A549 (cell line): Measurements from ENCODE around the gene MAP1LC3B2. TPM values are rescaled to one million over a fixed set of nuclear protein-coding genes. Genes with fewer than 3 reads are reported as not detected.

Experiments
- ATAC-seq, 2 experiments: fragments of 200-7000 bp in 1 of 2; fragments of >200 bp in 1 of 2; cut with Nextera tagmentation in 1 of 2; cut with Tn5 transposase in 1 of 2; 3 replicates each; pipeline versions ENCODE4 v1.8.0 to v1.9.1; 2018 to 2020; ENCODE audit warnings: mild to moderate bottlenecking in 1 of 2, moderate library complexity in 1 of 2
- CTCF ChIA-PET: fragments of 300-600 bp; sonication (Branson Sonifier 250); formaldehyde crosslinking; extraction: SDS; loops from one replicate; lab custom pipeline; 2021; ENCODE audit warnings: antibody characterized with exemption, inconsistent platforms; lab: Yijun Ruan, JAX
- POLR2A ChIA-PET: fragments of 350-600 bp; formaldehyde crosslinking; extraction: SDS; loops from one replicate; lab custom pipeline; 2021; ENCODE audit warnings: antibody characterized with exemption, inconsistent platforms; lab: Yijun Ruan, JAX
- DNase-seq, 2 experiments: peaks; one replicate each; pipeline versions ENCODE4 v3.0.0 to v3.0.0-alpha.2; 2011 to 2016; ENCODE audit warnings: low read depth in 1 of 2, low spot score in 1 of 2
- FAIRE-seq: peaks from 2 replicates; lab custom pipeline; 2011; peaks lifted over from hg19 to GRCh38; lab: Jason Lieb, UNC
- H3K27ac ChIP-seq, 2 experiments: fragments of >200 bp; sonication (Bioruptor Twin); formaldehyde crosslinking; 3 replicates each; pipeline ENCODE4 v1.5.1; 2016 to 2017
- H3K4me1 ChIP-seq: fragments of >200 bp; sonication (Bioruptor Twin); formaldehyde crosslinking; 3 replicates; pipeline ENCODE4 v1.6.1; 2016
- H3K4me2 ChIP-seq: fragments of >200 bp; sonication (Bioruptor Twin); formaldehyde crosslinking; 3 replicates; pipeline ENCODE4 v1.6.1; 2016
- H3K4me3 ChIP-seq: fragments of >200 bp; sonication (Bioruptor Twin); formaldehyde crosslinking; 3 replicates; pipeline ENCODE4 v1.5.1; 2016
- H3K9me3 ChIP-seq: fragments of >200 bp; sonication (Bioruptor Twin); formaldehyde crosslinking; 3 replicates; pipeline ENCODE4 v1.6.1; 2016
- BHLHE40 ChIP-seq: IDR thresholded peaks from 2 replicates; pipeline ENCODE4 v1.6.1; 2012; ENCODE audit warnings: low read depth, low read length, inconsistent platforms
- CBX2 ChIP-seq: fragments of 200-600 bp; sonication (generic); IDR thresholded peaks from 2 replicates; pipeline ENCODE4 v1.6.1; 2016; ENCODE audit warnings: low read depth, mild to moderate bottlenecking, borderline replicate concordance
- CBX8 ChIP-seq: fragments of 200-600 bp; sonication (generic); IDR thresholded peaks from 2 replicates; pipeline ENCODE4 v1.6.1; 2016
- CEBPB ChIP-seq, 2 experiments: fragments of >200 bp in 1 of 2; sonication (Bioruptor Twin) in 1 of 2; formaldehyde crosslinking in 1 of 2; IDR thresholded peaks; 2 replicates each; pipeline ENCODE4 v1.6.1; 2012 to 2016
- CHD2 ChIP-seq: fragments of 150-350 bp; IDR thresholded peaks from 2 replicates; pipeline ENCODE4 v1.6.1; 2014; ENCODE audit warnings: low read length; ENCODE audit not compliant: partially characterized antibody
- EP300 ChIP-seq, 2 experiments: fragments of >200 bp; sonication (Bioruptor Twin); formaldehyde crosslinking; IDR thresholded peaks; 2 replicates in 1 of 2; 3 replicates in 1 of 2; pipeline ENCODE4 v1.6.1; 2016 to 2017
- GATA3 ChIP-seq: IDR thresholded peaks from 2 replicates; pipeline ENCODE4 v1.6.1; 2012; ENCODE audit warnings: borderline replicate concordance
- HDAC2 ChIP-seq: fragments of 200-600 bp; sonication (generic); IDR thresholded peaks from 2 replicates; pipeline ENCODE4 v1.6.1; 2016
- HEYL ChIP-seq: fragments of 250-450 bp; sonication (Bioruptor Pico); IDR thresholded peaks from 2 replicates; pipeline ENCODE4 v1.8.0; 2021; ENCODE audit warnings: mild to moderate bottlenecking, moderate library complexity
- HOXA7 ChIP-seq: fragments of 250-450 bp; sonication (Bioruptor Pico); IDR thresholded peaks from 2 replicates; pipeline ENCODE4 v1.5.0; 2020; ENCODE audit warnings: mild to moderate bottlenecking, moderate library complexity
- HOXB13 ChIP-seq: fragments of 250-450 bp; sonication (Bioruptor Pico); IDR thresholded peaks from 2 replicates; pipeline ENCODE4 v1.5.0; 2020; ENCODE audit warnings: low read depth, mild to moderate bottlenecking, moderate library complexity
- JUN ChIP-seq, 2 experiments: fragments of >200 bp; sonication (Bioruptor Twin); formaldehyde crosslinking; IDR thresholded peaks; 2 replicates in 1 of 2; 3 replicates in 1 of 2; pipeline ENCODE4 v1.6.1; 2016 to 2017
- JUNB ChIP-seq: fragments of >200 bp; sonication (Bioruptor Twin); formaldehyde crosslinking; IDR thresholded peaks from 2 replicates; pipeline ENCODE4 v1.6.1; 2016
- KDM1A ChIP-seq: fragments of 200-600 bp; sonication (generic); IDR thresholded peaks from 2 replicates; pipeline ENCODE4 v1.6.1; 2016; ENCODE audit warnings: low read depth, mild to moderate bottlenecking
- MAFK ChIP-seq: fragments of 450-650 bp; IDR thresholded peaks from 2 replicates; pipeline ENCODE4 v1.6.1; 2014; ENCODE audit not compliant: partially characterized antibody
- MAZ ChIP-seq: fragments of 150-350 bp; IDR thresholded peaks from 2 replicates; pipeline ENCODE4 v1.6.1; 2014; ENCODE audit warnings: antibody characterized with exemption, low read depth, low read length, borderline replicate concordance
- NFE2L2 ChIP-seq: fragments of 150-350 bp; conservative IDR thresholded peaks from 2 replicates; pipeline ENCODE4 v1.6.1; 2014; ENCODE audit warnings: low read length
- NPAS2 ChIP-seq: fragments of 250-450 bp; sonication (Bioruptor Pico); IDR thresholded peaks from 2 replicates; pipeline ENCODE4 v1.8.0; 2022; ENCODE audit warnings: mild to moderate bottlenecking, moderate library complexity, borderline replicate concordance
- RAD21 ChIP-seq, 2 experiments: fragments of >200 bp in 1 of 2; sonication (Bioruptor Twin) in 1 of 2; formaldehyde crosslinking in 1 of 2; IDR thresholded peaks in 1 of 2; conservative IDR thresholded peaks in 1 of 2; 2 replicates in 1 of 2; 3 replicates in 1 of 2; pipeline ENCODE4 v1.6.1; 2012 to 2018; ENCODE audit warnings: inconsistent platforms in 1 of 2
- RARB ChIP-seq: fragments of 250-450 bp; sonication (Bioruptor Pico); IDR thresholded peaks from 2 replicates; pipeline ENCODE4 v1.8.0; 2021; ENCODE audit warnings: mild to moderate bottlenecking, moderate library complexity
- RCOR1 ChIP-seq: fragments of 150-350 bp; IDR thresholded peaks from 2 replicates; pipeline ENCODE4 v1.6.1; 2014; ENCODE audit warnings: antibody characterized with exemption, low read length, low read depth
- RFX5 ChIP-seq: fragments of 450-650 bp; IDR thresholded peaks from 2 replicates; pipeline ENCODE4 v1.7.1; 2014; ENCODE audit warnings: antibody characterized with exemption, mild to moderate bottlenecking, moderate library complexity
- TP53 ChIP-seq: fragments of 250-450 bp; sonication (Bioruptor Pico); IDR thresholded peaks from 2 replicates; pipeline ENCODE4 v1.5.0; 2021; ENCODE audit warnings: mild to moderate bottlenecking, moderate library complexity
- ZC3H11A ChIP-seq: fragments of 450-650 bp; IDR thresholded peaks from 2 replicates; pipeline ENCODE4 v1.6.1; 2014; ENCODE audit warnings: antibody characterized with exemption, mild to moderate bottlenecking
- ZFP36 ChIP-seq: fragments of 450-650 bp; IDR thresholded peaks from 2 replicates; pipeline ENCODE4 v1.6.1; 2014; ENCODE audit warnings: borderline replicate concordance; ENCODE audit not compliant: partially characterized antibody
- ZNF302 ChIP-seq: fragments of 250-450 bp; sonication (Bioruptor Pico); IDR thresholded peaks from 2 replicates; pipeline ENCODE4 v1.9.0; 2021; ENCODE audit warnings: inconsistent platforms, mild to moderate bottlenecking, moderate library complexity
- ZSCAN20 ChIP-seq: fragments of 250-450 bp; sonication (Bioruptor Pico); IDR thresholded peaks from 2 replicates; pipeline ENCODE4 v1.8.0; 2022; ENCODE audit warnings: mild to moderate bottlenecking, moderate library complexity
- WGBS: methylation state at CpG from one replicate; pipeline ENCODE4 v1.1.6; 2017; ENCODE audit errors: missing lambda C conversion rate; 5-methylcytosine and 5-hydroxymethylcytosine counted together
- polyA plus RNA-seq, 4 experiments: library from polyadenylated mRNA; depleted of rRNA in 3 of 4; stranded (reverse); fragments of >200 nt; fragmentation: RNase III in 1 of 4; extraction: RNeasy Plus Mini Kit Qiagen cat#74134 plus additional on column Dnase treatment in 1 of 4; gene quantifications; 2 replicates in 3 of 4; 3 replicates in 1 of 4; pipeline ENCODE4 v1.2.3, GENCODE V29; 2011 to 2017
- TF ChIP-seq, protein P1 (sequence below): IDR thresholded peaks from 2 replicates; pipeline ENCODE4 v1.6.1; 2012; ENCODE audit warnings: low read depth, borderline replicate concordance
- TF ChIP-seq, protein P2 (sequence below): fragments of 450-650 bp; IDR thresholded peaks from 2 replicates; pipeline ENCODE4 v1.6.1; 2014; ENCODE audit warnings: antibody characterized with exemption
- TF ChIP-seq, protein P3 (sequence below): fragments of >200 bp; sonication (Bioruptor Twin); formaldehyde crosslinking; IDR thresholded peaks from 2 replicates; pipeline ENCODE4 v1.6.1; 2016
- TF ChIP-seq, protein P4 (sequence below): IDR thresholded peaks from 2 replicates; pipeline ENCODE4 v1.6.1; 2012

Gene MAP1LC3B2
- polyA plus RNA-seq, 2 of the 4 experiments (the other 2 are of a cell fraction) = 2.1 to 2.8 TPM

DNA sequence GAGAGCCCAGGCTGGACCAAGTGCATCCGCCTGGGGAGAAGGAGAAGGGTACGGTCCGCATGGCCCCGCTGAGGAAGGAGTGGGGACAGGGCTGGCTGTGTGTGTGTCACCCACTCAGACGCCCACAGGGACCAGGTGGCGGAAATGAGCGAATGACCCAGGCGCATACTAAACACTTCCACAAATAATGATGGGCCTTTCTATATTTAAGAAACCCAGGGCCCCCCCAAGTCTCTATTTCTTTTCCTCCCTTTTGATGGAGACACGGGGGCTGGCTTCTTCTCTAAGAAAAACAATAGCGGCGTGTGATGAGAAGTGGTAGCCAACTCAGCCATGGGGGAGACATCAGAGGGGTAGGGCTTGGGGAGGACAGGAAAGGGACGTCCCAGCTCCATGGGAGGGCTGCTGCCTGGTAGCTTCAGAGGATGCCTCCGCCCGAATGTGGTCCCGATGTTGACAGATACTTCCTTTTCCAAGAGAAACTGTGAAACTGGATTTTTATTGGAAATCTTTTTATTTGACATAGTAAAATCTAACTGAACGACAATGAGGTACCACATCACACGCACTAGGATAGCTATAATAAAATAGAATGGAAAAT lies 6.3 kb upstream of the MAP1LC3B2 start:
- no peak for ATAC-seq
- H3K9me3 ChIP-seq = no peaks in the 10 kb centered on the region
- no peaks in the 10 kb centered on the region for H3K4me1 ChIP-seq
- TF ChIP-seq TP53 (no peak), EP300 (IDR thresholded peaks at IDR 0.05) (no peak)
- TF ChIP-seq, all 56 proteins: peak for 0
- ChIA-PET POLR2A (no interaction called here), CTCF (no interaction called here)
- 87% methylated on average over 17 of the region's 17 CpGs for WGBS
- no peak for DNase-seq
- no peak for FAIRE-seq
- peak overlapping the region in 1 of 2 experiments; percentile 4; a peak in 1 of 6 replicates for H3K27ac ChIP-seq
- no peak overlapping the region for H3K4me2 ChIP-seq
- H3K4me3 ChIP-seq = no peak overlapping the region

DNA sequence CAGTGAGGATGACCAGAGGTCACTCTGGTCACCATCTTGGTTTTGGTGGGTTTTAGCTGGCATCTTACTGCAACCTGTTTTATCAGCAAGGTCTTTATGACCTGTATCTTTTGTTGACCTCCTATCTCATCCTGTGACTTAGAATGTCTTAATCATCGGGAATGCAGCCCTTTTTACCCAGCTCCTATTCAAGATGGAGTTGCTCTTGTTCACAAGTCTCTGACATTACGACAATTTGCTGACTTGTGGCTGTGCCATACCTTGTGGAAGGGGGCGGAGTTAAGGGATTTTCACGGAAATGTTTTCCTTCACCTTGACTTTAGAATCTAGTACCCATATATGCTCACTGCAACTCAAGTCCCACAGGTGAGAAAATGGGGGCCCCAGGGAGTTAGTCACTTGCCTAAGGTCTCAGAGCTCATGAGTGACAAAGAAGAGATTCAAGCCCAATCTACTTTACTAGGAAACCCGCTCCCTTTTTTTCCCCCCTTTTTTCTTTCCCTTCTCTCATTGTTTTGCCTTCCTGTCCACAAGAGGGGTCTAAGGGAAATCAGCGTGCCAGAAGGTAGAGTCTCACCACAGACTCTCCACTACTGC lies 2.7 kb upstream of the MAP1LC3B2 start:
- no peak for TF ChIP-seq ZSCAN20 (CRISPR knock-in tag)
- TF ChIP-seq, protein P1, sequence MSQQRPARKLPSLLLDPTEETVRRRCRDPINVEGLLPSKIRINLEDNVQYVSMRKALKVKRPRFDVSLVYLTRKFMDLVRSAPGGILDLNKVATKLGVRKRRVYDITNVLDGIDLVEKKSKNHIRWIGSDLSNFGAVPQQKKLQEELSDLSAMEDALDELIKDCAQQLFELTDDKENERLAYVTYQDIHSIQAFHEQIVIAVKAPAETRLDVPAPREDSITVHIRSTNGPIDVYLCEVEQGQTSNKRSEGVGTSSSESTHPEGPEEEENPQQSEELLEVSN = no peak
- TF ChIP-seq BHLHE40 = no peak
- TF ChIP-seq HOXB13 (CRISPR knock-in tag) = no peak
- TF ChIP-seq CBX2 = no peak
- no peak for TF ChIP-seq NPAS2
- TF ChIP-seq, protein P2, sequence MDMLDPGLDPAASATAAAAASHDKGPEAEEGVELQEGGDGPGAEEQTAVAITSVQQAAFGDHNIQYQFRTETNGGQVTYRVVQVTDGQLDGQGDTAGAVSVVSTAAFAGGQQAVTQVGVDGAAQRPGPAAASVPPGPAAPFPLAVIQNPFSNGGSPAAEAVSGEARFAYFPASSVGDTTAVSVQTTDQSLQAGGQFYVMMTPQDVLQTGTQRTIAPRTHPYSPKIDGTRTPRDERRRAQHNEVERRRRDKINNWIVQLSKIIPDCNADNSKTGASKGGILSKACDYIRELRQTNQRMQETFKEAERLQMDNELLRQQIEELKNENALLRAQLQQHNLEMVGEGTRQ = no peak
- TF ChIP-seq MAFK = no peak
- no peak for TF ChIP-seq NFE2L2
- TF ChIP-seq, protein P3, sequence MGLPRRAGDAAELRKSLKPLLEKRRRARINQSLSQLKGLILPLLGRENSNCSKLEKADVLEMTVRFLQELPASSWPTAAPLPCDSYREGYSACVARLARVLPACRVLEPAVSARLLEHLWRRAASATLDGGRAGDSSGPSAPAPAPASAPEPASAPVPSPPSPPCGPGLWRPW = no peak
- TF ChIP-seq ZFP36 = no peak
- no peak for TF ChIP-seq HEYL (CRISPR knock-in tag)
- TF ChIP-seq ZNF302 (CRISPR knock-in tag) = no peak
- TF ChIP-seq, all 56 proteins: peak for 0
- Histone ChIP-seq H3K4me1 (peaks cover 7% of the 10 kb centered on the region), H3K4me2 (no peak overlapping the region), H3K9me3 (no peaks in the 10 kb centered on the region), H3K27ac (no peak overlapping the region), H3K4me3 (no peak overlapping the region)
- FAIRE-seq (no peak), ATAC-seq (no peak), DNase-seq (no peak)
- ChIA-PET CTCF (interaction anchor here (1.5 kb wide), 1 partner anchor 24 kb away, joined by 4 read pairs; no protein-coding TSS in a partner anchor), POLR2A (no interaction called here)
- 77% methylated on average over 6 of the region's 6 CpGs for WGBS

DNA sequence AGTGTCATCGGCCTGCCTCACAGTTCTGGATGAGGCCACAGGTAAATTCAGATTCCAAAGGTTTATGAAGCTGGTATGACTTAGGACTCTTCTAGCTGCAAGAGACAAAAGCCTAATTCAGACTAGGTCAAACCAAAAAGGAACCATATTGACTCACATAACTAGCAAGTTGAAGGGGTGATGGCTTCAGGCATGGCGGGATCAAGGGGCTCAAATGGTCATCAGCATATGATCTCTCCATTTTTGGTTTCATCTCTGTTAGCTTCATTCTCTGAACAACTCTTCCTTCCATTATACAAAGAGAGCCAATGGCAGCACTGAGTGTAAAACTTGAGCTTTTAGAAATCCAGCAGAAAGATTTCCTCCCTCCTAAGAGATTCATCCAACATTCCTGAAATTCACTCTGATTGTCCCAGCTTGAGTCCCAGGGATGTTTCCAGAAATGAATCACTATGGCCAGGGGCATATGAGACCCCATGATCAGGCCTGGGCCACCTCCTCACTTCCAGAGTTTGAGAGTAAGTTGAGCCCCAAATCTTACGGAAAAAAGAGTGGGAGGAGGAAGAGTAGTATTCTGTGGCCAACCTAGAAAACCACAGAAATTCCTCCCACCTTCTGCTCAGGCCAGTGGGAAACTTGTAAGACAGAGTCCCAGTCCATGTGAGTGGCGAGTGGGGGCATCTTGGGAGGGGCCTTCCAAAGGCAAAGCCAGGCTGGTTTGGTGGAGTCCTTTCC lies 2.0 kb upstream of the MAP1LC3B2 start:
- WGBS = 79% methylated on average over 4 of the region's 4 CpGs
- H3K9me3 ChIP-seq = peaks cover 3% of the 10 kb centered on the region; the same call in 2 of the 3 replicates
- TF ChIP-seq CHD2 = no peak
- TF ChIP-seq BHLHE40 = no peak
- TF ChIP-seq ZC3H11A = no peak
- no peak for TF ChIP-seq JUN (IDR thresholded peaks at IDR 0.05)
- TF ChIP-seq MAZ = no peak
- TF ChIP-seq RAD21 (conservative IDR thresholded peaks at IDR 0.05 in 1 of 2, IDR thresholded peaks at IDR 0.05 in 1 of 2) = no peak
- TF ChIP-seq, protein P4, sequence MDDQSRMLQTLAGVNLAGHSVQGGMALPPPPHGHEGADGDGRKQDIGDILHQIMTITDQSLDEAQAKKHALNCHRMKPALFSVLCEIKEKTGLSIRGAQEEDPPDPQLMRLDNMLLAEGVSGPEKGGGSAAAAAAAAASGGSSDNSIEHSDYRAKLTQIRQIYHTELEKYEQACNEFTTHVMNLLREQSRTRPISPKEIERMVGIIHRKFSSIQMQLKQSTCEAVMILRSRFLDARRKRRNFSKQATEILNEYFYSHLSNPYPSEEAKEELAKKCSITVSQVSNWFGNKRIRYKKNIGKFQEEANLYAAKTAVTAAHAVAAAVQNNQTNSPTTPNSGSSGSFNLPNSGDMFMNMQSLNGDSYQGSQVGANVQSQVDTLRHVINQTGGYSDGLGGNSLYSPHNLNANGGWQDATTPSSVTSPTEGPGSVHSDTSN = no peak
- no peak for TF ChIP-seq HDAC2
- TF ChIP-seq GATA3 = no peak
- TF ChIP-seq RFX5 = no peak
- TF ChIP-seq, protein P1 = no peak
- no peak for TF ChIP-seq RCOR1
- TF ChIP-seq, protein P3 = no peak
- no peak for TF ChIP-seq KDM1A
- no peak for TF ChIP-seq HEYL (CRISPR knock-in tag)
- TF ChIP-seq JUNB = no peak
- no peak for TF ChIP-seq CEBPB (IDR thresholded peaks at IDR 0.05)
- TF ChIP-seq HOXA7 (CRISPR knock-in tag) = no peak
- TF ChIP-seq RARB (CRISPR knock-in tag) = no peak
- no peak for TF ChIP-seq CBX8
- H3K4me3 ChIP-seq = no peak overlapping the region
- H3K4me2 ChIP-seq = no peak overlapping the region
- H3K27ac ChIP-seq = no peak overlapping the region
- ChIA-PET CTCF (interaction anchor here (0.5 to 1.5 kb wide), 2 partner anchors 23 to 426 kb away, joined by 3 to 4 read pairs; no protein-coding TSS in a partner anchor), POLR2A (no interaction called here)
- no peak for ATAC-seq
- no peak for FAIRE-seq
- no peak for DNase-seq
- peaks cover 7% of the 10 kb centered on the region for H3K4me1 ChIP-seq
